HepG2 (cell line): ENCODE data around the gene TEX14. TPM values are rescaled to one million over a fixed set of nuclear protein-coding genes. Genes with fewer than 3 reads are reported as not detected.
A peak's percentile ranks its signal among the peaks of the same experiment; 100 is the strongest.

Source experiments
- DBP ChIP-seq: sonication (generic); formaldehyde crosslinking; IDR thresholded peaks from 2 replicates; pipeline ENCODE4 v1.4.0; 2020; ENCODE audit warnings: missing genetic modification reagents; ENCODE audit errors: not compliant biosample characterization
- EP300 ChIP-seq, 3 experiments: sonication (generic) in 1 of 3; formaldehyde crosslinking in 1 of 3; IDR thresholded peaks; 2 replicates each; pipeline versions ENCODE4 v1.5.1 to v1.6.1; 2011 to 2020; ENCODE audit warnings: low read depth in 2 of 3, low read length in 2 of 3, borderline replicate concordance in 1 of 3, improper control_type of control experiment in 1 of 3, mild to moderate bottlenecking in 1 of 3, missing genetic modification reagents in 1 of 3, moderate library complexity in 1 of 3
- KIAA2018 ChIP-seq: sonication (generic); formaldehyde crosslinking; IDR thresholded peaks from 2 replicates; pipeline ENCODE4 v1.5.0; 2020; ENCODE audit warnings: mild to moderate bottlenecking, missing genetic modification reagents, borderline replicate concordance
- KLF6 ChIP-seq: IDR thresholded peaks from 2 replicates; pipeline ENCODE4 v1.8.0; 2016; ENCODE audit warnings: missing biosample characterization, missing genetic modification reagents
- SIX4 ChIP-seq: sonication (generic); formaldehyde crosslinking; IDR thresholded peaks from 2 replicates; pipeline ENCODE4 v1.4.0; 2020; ENCODE audit warnings: missing genetic modification reagents
- SMAD1 ChIP-seq: sonication (generic); formaldehyde crosslinking; IDR thresholded peaks from 2 replicates; pipeline ENCODE4 v1.4.0; 2020; ENCODE audit warnings: missing genetic modification reagents, low read depth, mild to moderate bottlenecking, borderline replicate concordance
- SP5 ChIP-seq: IDR thresholded peaks from 2 replicates; pipeline ENCODE4 v1.6.1; 2016; ENCODE audit warnings: low read depth, borderline replicate concordance
- SPEN ChIP-seq: sonication (generic); formaldehyde crosslinking; IDR thresholded peaks from 2 replicates; pipeline ENCODE4 v1.5.1; 2020; ENCODE audit warnings: low read depth, mild to moderate bottlenecking, missing genetic modification reagents
- ZBTB4 ChIP-seq: sonication (generic); formaldehyde crosslinking; IDR thresholded peaks from 2 replicates; pipeline ENCODE4 v1.4.0; 2020; ENCODE audit warnings: missing genetic modification reagents, mild to moderate bottlenecking, borderline replicate concordance
- ZFP91 ChIP-seq: sonication (generic); formaldehyde crosslinking; IDR thresholded peaks from 2 replicates; pipeline ENCODE4 v1.9.0; 2022; ENCODE audit warnings: missing genetic modification reagents, mild to moderate bottlenecking, borderline replicate concordance
- ZFY ChIP-seq: sonication (generic); formaldehyde crosslinking; IDR thresholded peaks from 2 replicates; pipeline ENCODE4 v1.4.0; 2020; ENCODE audit warnings: missing genetic modification reagents
- ZNF780A ChIP-seq: sonication (generic); formaldehyde crosslinking; IDR thresholded peaks from 2 replicates; pipeline ENCODE4 v1.8.0; 2022; ENCODE audit warnings: mild to moderate bottlenecking, missing genetic modification reagents, moderate library complexity
- ZSCAN20 ChIP-seq: sonication (generic); formaldehyde crosslinking; IDR thresholded peaks from 2 replicates; pipeline ENCODE4 v1.4.0; 2020; ENCODE audit warnings: missing genetic modification reagents, mild to moderate bottlenecking, borderline replicate concordance
- polyA plus RNA-seq, 8 experiments: library from polyadenylated mRNA; depleted of rRNA in 3 of 8; stranded (reverse) in 7 of 8; unstranded in 1 of 8; fragments of >200 nt; fragmentation: Illumina TruSeq in 4 of 8; extraction: Trizol in 4 of 8; gene quantifications; 2 replicates each; pipeline versions ENCODE4 v1.2.1 to v1.2.3, GENCODE V29; 2011 to 2016; ENCODE audit warnings: low read depth in 4 of 8, missing spikeins in 1 of 8, mixed read lengths in 1 of 8; ENCODE audit not compliant: insufficient read depth in 1 of 8
- total RNA-seq, 5 experiments: library from RNA; depleted of rRNA; stranded (reverse); fragments of >200 nt; fragmentation: Illumina TruSeq; extraction: Trizol; gene quantifications; 2 replicates each; pipeline ENCODE4 v1.2.3, GENCODE V29; 2016; ENCODE audit warnings: low read depth in 1 of 5

TEX14 gene
- total and polyA plus RNA-seq, 2 of the 13 experiments (the other 11 are each of a cell fraction or from before 2014, with no cell fraction given), result 0.04 to 0.07 TPM

- peak; percentile 74 for TF ChIP-seq DBP
- no peak; the same call in 1 of the 2 replicates for TF ChIP-seq SPEN (CRISPR knock-in tag)
- TF ChIP-seq KIAA2018 (CRISPR knock-in tag), result no peak
- TF ChIP-seq ZFY (CRISPR knock-in tag), result peak; percentile 86
- no peak for TF ChIP-seq SP5 (CRISPR knock-in tag)
- peak; percentile 7; the same call in 1 of the 2 replicates for TF ChIP-seq ZSCAN20 (CRISPR knock-in tag)
- TF ChIP-seq ZNF780A, result peak; percentile 97
- TF ChIP-seq SIX4 (CRISPR knock-in tag), result peak; percentile 77
- TF ChIP-seq ZBTB4 (CRISPR knock-in tag), result no peak; the same call in 1 of the 2 replicates
- TF ChIP-seq EP300 (IDR thresholded peaks at IDR 0.05; ENCODE audit: low read depth in 2 of 2, low read length in 2 of 2), result peak; percentile 39 to 83; a peak in 3 of 4 replicates
- TF ChIP-seq EP300 (CRISPR knock-in tag; IDR thresholded peaks at IDR 0.05; ENCODE audit: borderline replicate concordance), result peak; percentile 87
- TF ChIP-seq SMAD1 (CRISPR knock-in tag), result no peak
- TF ChIP-seq ZFP91 (CRISPR knock-in tag), result no peak; the same call in 1 of the 2 replicates
- TF ChIP-seq KLF6, result peak; percentile 96
Observed at GRCh38 chr17:58631523-58632323, 60.1 kb downstream of the TEX14 start (continued).
